B cell (primary cell): ENCODE measurements around the gene HOXA10.

ENCODE experiments used
- CTCF ChIP-seq: fragments of 200-600 bp; IDR thresholded peaks from one replicate; pipeline ENCODE4 v1.8.0; 2022; ENCODE audit warnings: antibody characterized with exemption, mild to moderate bottlenecking
- EZH2 ChIP-seq: IDR thresholded peaks from 2 replicates; pipeline ENCODE4 v1.6.1; 2012; ENCODE audit warnings: borderline replicate concordance, low read depth, mild to moderate bottlenecking, moderate library complexity, low read length; ENCODE audit not compliant: insufficient read depth, poor library complexity, severe bottlenecking

DNA sequence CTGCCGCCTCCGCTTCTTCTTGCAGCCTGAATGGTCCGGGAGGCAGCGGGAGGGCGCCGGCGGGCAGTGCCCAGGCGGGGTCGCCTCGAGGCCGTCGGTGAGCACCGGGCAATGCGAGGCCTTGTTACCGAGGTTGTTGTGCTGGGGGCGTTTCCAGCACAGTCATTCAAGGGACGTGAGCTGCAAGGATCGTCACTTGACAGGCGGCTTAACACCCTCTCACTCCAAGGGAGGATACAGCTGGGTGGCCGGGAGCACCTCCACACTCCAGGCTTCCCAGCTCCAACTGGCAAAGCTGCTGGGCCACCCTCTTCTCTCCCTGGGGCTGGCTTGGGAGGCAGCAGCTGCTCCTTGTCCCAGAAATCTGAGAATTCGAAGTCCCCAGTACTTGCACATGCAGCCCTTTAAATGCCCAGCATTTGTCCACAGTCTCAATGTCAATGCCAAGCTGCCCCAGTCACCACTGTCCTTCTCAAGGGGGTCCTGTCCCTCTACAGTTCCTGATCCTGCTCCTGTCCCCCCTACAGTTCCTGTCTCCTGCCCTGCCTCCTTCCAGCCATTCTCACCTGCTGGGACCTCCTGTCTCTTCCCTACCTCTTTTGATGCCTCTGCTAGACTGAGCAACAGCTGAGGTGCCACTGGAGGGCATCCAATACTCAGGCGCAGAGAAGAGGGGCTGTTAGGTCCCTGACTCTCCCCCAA, 15.3 kb upstream of the HOXA10 start:
- TF ChIP-seq CTCF, result no peak
- TF ChIP-seq EZH2, result no peak
